HL-60 (cell line): Measurements from ENCODE around the gene RAB23.

Experiments
- DNase-seq, 2 experiments: peaks; one replicate each; pipeline ENCODE4 v3.0.0-alpha.2; 2010 to 2020; ENCODE audit warnings: low read depth in 1 of 2, low spot score in 1 of 2
- H3K27ac ChIP-seq: fragments of 250-450 bp; sonication (Bioruptor Pico); replicated peaks from 2 replicates; pipeline ENCODE4 v1.5.1; 2020; ENCODE audit warnings: mild to moderate bottlenecking, moderate library complexity
- H3K27me3 ChIP-seq: fragments of 250-450 bp; sonication (Bioruptor Pico); 2 replicates; pipeline ENCODE4 v1.5.1; 2021; ENCODE audit warnings: mild to moderate bottlenecking, moderate library complexity; ENCODE audit not compliant: insufficient read depth, poor library complexity, severe bottlenecking
- H3K4me3 ChIP-seq: replicated peaks from 2 replicates; pipeline ENCODE4 v1.5.1; 2011; ENCODE audit warnings: mild to moderate bottlenecking, control low read depth, low read length; ENCODE audit not compliant: insufficient read depth
- CTCF ChIP-seq: IDR thresholded peaks from one replicate; pipeline ENCODE4 v1.5.1; 2011; ENCODE audit warnings: low read length, control low read depth, inconsistent platforms; ENCODE audit not compliant: insufficient read depth
- GABPA ChIP-seq: IDR thresholded peaks from 2 replicates; pipeline ENCODE4 v1.6.1; 2012; ENCODE audit warnings: low read depth
- POLR2AphosphoS5 ChIP-seq: IDR thresholded peaks from 2 replicates; pipeline ENCODE4 v1.6.1; 2012; ENCODE audit warnings: low read depth
- REST ChIP-seq: IDR thresholded peaks from 2 replicates; pipeline ENCODE4 v1.6.1; 2012; ENCODE audit warnings: low read depth; ENCODE audit not compliant: insufficient replicate concordance
- SPI1 ChIP-seq: IDR thresholded peaks from 2 replicates; pipeline ENCODE4 v1.6.1; 2012; ENCODE audit warnings: low read depth, mild to moderate bottlenecking, borderline replicate concordance

The RAB23 gene

GRCh38 chr6:57143690-57144089, 78.4 kb downstream of the RAB23 start:
- no peak for TF ChIP-seq GABPA
- no peak for TF ChIP-seq SPI1
- TF ChIP-seq POLR2AphosphoS5 = no peak
- Histone ChIP-seq H3K4me3 (no peak overlapping the region), H3K27ac (no peak overlapping the region), H3K27me3 (no peaks in the 10 kb centered on the region)
- DNase-seq = no peak

- H3K27me3 ChIP-seq = no peaks in the 10 kb centered on the region
- no peak overlapping the region for H3K27ac ChIP-seq
- H3K4me3 ChIP-seq = no peak overlapping the region
- TF ChIP-seq REST (no peak), CTCF (no peak), SPI1 (no peak), POLR2AphosphoS5 (no peak), GABPA (no peak)
- DNase-seq = no peak
These were observed 80.0 kb downstream of the RAB23 start for GRCh38 chr6:57142178-57142525.

GRCh38 chr6:57141451-57142177, 80.5 kb downstream of the RAB23 start:
- no peak overlapping the region for H3K4me3 ChIP-seq
- H3K27me3 ChIP-seq = no peaks in the 10 kb centered on the region
- H3K27ac ChIP-seq = no peak overlapping the region
- no peak for DNase-seq
- TF ChIP-seq POLR2AphosphoS5 (no peak), SPI1 (no peak), CTCF (no peak), REST (no peak), GABPA (no peak)

GRCh38 chr6:57138026-57138425, 84.1 kb downstream of the RAB23 start:
- Histone ChIP-seq H3K4me3 (no peak overlapping the region), H3K27me3 (no peaks in the 10 kb centered on the region), H3K27ac (no peak overlapping the region)
- no peak for DNase-seq
- TF ChIP-seq POLR2AphosphoS5 = no peak
- no peak for TF ChIP-seq CTCF
- no peak for TF ChIP-seq REST
- no peak for TF ChIP-seq GABPA
